ENCODE data around the gene HYKK.

- no peak for TF ChIP-seq CTCF (IDR thresholded peaks at IDR 0.05)
- TF ChIP-seq ZBTB21 (CRISPR knock-in tag; IDR thresholded peaks at IDR 0.05; ENCODE audit: borderline replicate concordance) = no peak
These were observed 55.7 kb downstream of the HYKK start for GRCh38 chr15:78563092-78563491.

Data from WTC11 (cell line).